Activated T-cell treated with anti-CD3 and anti-CD28 coated beads, Interleukin-2, amount 50 U/mL, for 1 hour (primary cell): Measurements from ENCODE around the gene CFAP46.
"Not testable (repeated sequence)": the region's sequence is repeated elsewhere in the genome, so short reads cannot be mapped to it uniquely, and the experiment has no call there.

Experiments used
- DNase-seq: peaks from one replicate; pipeline ENCODE4 v3.0.0-alpha.2; 2020

CFAP46 gene

GRCh38 chr10:132962623-132963429 is 20.5 kb upstream of the CFAP46 start:
- no peak for DNase-seq

- DNase-seq = peak; percentile 50
These were observed 19.6 kb upstream of the CFAP46 start for GRCh38 chr10:132961787-132962622.

DNA sequence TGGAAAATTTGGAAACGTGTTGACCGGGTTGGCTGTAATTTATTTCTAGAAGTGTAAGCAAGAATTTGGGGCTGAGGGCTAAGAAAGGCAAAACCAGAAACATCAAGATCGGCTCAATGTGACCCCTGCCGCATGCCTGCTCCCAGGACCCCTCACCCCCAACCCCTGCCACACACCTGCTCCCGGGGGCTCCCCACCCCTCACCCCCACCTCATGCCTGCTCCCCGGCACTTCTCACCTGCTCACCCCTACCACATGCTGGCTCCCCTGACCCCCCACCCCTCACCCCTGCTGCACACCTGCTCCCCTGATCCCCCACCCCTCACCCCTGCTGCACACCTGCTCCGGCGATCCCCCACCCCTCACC is 19.0 kb upstream of the CFAP46 start:
- DNase-seq = no peak

GRCh38 chr10:132960631-132961419 is 18.5 kb upstream of the CFAP46 start:
- no peak for DNase-seq

- DNase-seq = no peak
These were observed 17.7 kb upstream of the CFAP46 start for GRCh38 chr10:132960071-132960472.

GRCh38 chr10:132959559-132959961 is 17.2 kb upstream of the CFAP46 start:
- DNase-seq = no peak

- no peak for DNase-seq
These were observed 16.7 kb upstream of the CFAP46 start for GRCh38 chr10:132958883-132959558.

GRCh38 chr10:132957981-132958882 is 15.9 kb upstream of the CFAP46 start:
- no peak for DNase-seq

- no peak for DNase-seq
These were observed 14.8 kb upstream of the CFAP46 start for GRCh38 chr10:132957131-132957530.

- not testable (repeated sequence) for DNase-seq
These were observed 13.9 kb upstream of the CFAP46 start for GRCh38 chr10:132956259-132956658.

- DNase-seq = no peak
These were observed 13.1 kb upstream of the CFAP46 start for GRCh38 chr10:132955479-132955878.

- no peak for DNase-seq
These were observed 11.1 kb upstream of the CFAP46 start for GRCh38 chr10:132953428-132953827.

- no peak for DNase-seq
These were observed 9.6 kb upstream of the CFAP46 start for GRCh38 chr10:132951926-132952325.

DNA sequence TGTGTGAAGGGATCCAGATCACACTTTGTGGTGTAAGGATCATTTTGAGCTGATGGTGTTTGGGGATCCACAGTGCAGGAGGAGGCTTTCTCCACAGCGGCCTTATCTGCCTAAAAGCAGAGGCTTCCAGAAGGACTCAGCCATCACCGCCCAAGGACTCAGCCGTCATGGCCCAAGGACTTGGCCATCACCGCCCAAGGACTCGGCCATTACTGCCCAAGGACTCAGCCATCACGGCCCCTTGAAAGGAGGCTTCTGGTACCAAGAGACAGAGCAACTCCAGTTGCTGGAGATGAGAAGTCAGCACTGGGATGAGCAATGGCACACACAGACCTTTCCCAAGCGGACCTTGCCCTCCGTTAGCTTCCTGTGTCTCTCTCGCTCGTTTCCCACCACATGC is 6.0 kb upstream of the CFAP46 start:
- DNase-seq = no peak

GRCh38 chr10:132947843-132948242 is 5.5 kb upstream of the CFAP46 start:
- no peak for DNase-seq

DNA sequence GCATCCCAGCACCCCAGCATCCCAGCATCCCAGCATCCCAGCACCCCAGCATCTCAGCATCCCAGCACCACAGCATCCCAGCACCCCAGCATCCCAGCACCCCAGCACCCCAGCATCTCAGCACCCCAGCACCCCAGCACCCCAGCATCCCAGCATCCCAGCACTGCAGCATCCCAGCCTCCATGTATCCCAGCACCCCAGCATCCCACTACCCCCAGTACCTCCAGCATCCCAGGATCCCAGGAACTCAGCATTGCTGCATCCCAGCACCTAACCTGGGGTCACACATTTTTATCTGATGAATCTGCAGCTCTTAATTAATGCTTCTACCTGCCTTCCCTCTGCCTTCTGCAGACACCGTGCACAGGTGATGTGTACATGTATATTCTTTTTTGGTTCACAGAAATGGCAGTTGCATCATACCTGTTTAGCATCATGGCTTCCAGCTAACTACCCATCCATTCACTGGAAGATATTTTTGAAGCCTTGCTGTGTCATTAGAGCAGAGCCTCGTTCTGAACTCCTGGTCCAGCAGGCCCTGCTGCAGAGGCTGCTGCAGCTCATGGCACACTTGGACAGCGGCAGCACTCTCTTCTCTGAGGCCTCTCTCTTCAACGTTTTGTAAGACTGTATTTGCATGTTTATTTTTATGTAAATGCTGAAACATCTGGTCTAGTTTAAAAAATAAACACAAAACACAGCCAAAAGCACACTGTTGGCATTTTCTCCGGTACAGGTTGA is 4.6 kb upstream of the CFAP46 start:
- no peak for DNase-seq

DNA sequence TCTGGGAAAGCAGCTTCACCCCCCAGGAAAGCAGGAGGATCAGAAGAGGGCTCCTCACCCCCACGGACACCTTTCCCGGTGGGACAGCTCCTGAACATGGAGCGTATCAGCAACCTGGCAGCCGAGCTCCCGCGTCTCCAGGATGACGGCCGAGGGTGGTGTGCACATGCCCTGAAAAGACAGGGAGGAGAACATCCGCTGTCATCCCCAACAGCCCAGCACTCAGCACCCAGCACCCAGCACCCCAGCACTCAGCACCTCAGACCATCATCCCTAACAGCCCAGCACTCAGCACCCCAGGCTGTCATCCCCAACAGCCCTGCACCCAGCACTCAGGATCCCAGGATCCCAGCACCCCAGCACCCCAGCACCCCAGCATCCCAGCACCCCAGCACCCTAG is 3.9 kb upstream of the CFAP46 start:
- DNase-seq = no peak

- DNase-seq = no peak
These were observed 3.5 kb upstream of the CFAP46 start for GRCh38 chr10:132945894-132946255.

DNA sequence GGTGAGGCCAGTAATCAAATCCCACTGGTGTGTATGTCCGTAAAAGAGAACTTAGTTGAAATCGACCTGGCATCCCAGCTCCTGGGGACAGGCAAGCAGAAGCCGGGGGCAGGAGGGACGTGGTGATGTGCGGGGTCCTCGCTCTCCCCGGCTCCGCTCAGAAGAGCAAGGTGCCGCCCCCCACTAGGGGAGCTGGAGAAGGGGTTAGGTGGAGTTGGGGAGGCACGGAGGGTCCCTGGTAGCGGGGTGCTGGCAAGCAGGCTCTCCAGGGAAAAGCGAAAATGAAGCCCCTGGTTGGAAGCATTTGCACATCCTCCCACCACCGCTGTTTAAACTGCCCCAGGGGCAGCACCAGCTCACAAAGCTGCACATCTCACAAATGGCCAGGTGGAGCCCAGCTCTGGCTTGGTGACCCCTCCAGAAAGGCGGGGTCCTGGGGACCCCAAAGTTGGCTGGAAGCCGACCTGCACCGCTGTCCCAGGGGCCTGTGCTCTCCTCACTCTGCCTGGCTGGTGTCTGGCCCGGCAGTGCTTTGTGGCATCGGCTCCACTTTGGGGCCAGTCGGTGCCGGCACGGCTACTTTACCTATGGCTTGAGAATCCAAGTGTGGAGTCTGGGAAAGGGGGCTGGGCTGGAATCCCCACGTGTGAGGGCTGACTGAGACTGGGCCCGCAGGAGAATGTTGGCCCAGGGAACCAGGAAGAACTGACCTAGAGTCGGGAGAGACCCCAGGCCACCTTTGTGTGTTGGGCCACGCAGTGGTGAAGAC is 2.9 kb upstream of the CFAP46 start:
- DNase-seq = no peak

DNA sequence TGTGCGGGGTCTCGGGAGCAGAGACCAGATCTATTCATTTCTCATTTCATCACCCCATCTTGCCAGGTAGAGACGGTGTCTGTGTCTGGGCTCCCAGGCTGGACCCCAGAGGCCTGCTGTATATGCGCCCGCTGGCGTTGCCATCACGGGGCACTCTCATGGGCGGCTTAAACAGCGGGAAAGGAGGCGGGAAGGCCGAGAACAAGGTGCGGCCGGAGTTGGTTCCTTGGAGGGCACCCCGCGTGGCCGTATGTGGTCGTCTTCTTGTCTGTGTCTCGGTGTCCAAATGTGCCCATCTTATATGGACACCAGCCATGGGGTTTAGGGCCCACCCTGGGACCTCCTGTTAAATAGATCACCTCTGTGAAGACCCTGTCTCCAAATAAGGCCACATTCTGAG is 2.1 kb upstream of the CFAP46 start:
- no peak for DNase-seq
